COLO829 (cell line): ENCODE data around the gene VAV1.
A peak's percentile ranks its signal among the peaks of the same experiment; 100 is the strongest.
"Not testable (repeated sequence)": the region's sequence is repeated elsewhere in the genome, so short reads cannot be mapped to it uniquely, and the experiment has no call there.

ENCODE experiments used
- DNase-seq: peaks from one replicate; pipeline ENCODE4 v3.0.0; 2012; ENCODE audit warnings: low spot score

VAV1 gene

DNA sequence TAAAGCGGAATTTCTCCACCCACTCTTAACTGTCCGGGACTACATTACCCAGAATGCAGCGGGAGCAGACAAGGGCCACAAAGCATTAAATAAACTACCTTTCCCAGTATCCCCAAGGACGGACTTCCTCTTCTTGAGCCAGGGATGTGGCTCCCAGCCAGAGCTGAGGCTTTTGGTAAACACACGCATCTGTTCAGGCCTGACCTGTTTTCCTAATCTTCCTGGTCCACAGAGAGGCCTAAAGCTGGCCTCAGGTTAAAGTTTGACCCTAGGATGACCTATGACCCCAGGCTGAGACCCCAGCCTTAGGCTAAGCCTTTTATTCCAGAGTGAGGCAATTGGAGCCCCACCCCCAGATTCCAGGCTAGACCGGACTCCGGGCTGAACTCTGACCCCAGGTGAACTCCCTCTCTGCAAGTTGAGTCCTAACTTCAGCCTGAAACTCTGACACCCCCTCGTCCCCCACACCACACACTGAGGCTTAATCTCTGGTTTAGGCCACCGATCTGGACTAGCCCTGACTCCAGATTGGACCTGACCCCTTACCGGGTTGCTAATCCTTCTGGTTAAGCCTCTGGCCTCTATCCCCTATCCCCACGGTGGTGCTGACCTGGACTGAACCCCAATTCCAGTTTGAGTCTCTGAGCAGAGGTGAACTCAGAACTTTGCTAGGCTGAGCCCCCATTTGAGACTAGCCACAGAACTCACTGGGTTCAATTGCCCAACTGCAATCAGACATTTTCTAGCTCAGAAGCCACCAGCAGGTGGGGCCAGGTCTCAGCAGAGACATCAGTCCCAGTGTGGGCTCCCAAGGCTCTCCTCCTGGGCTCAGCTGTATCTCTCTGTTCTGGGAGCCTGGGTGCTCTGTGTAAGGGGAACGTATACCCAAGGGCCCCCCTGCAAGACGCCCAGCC, 34.4 kb upstream of the VAV1 start:
- DNase-seq, result peak; percentile 77

DNA sequence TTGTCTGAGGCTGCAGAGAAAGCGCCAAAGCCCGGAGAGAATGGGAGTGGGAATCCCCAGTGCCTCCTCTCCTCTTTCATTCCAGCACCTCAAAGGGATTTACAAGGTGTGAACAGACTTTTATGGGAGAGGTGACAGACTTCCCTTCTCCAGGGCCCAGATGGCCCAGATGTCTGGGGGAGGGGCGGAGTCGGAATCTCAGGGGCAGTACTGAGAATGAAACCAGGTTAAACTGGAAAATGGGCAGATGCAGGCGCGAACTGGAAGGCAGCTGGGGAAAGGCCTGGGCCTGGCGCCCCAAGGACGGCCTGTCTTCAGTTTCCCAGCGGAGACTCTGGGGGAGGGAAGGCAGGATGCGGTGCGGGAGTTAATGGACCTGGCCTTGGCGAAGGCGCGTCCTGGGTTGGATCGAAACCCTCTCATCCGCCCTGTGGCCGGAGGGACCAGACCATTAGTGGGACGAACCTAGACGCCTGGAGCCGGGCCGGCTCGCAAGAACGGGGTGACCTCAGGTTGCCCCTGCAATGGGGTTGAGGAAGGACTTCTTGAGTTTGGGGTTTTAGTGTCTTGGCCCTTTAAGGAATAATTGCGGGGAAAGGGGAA, 33.6 kb upstream of the VAV1 start:
- no peak for DNase-seq

- DNase-seq, result peak; percentile 93
Measured at GRCh38 chr19:6739390-6739882, 33.1 kb upstream of the VAV1 start, which contains the start of gene TRIP10. TSS of gene TRIP10 (plus strand) at chr19:6739680. CDS start at chr19:6739762, 82 bp downstream.

DNA sequence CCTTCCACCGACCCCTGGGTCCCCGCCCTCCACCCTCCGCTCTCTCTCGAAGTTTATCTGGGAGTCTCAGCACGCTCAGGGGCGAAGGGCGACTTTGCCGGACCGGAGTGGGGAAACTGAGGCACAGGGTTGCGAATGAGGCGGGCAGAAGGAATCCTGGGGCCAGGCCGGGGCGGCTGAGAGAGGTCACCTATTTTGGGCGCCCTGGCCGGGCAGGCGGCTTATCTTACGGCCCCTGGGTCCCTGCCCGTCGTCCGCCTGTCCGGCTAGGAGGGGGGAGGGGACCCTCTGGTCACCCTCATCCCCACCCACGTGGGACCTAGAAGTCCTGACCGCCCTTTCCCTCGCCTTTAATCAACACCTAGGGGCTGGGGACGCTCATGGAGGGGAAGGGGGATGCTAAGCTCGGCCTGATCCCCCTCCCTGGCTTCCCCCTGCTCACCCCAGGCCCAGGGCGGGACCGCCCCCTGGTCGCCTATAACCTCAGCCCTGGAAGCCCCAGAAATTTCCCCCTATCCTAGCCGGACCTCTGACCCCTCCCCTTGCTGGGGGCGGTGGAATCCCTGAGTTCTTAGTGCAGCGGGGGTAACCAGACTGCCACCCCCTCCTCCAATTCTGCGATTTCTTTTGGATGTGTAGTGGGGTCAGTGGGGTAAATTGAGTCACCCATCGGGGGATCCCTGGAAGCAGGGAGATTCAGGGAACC, 32.5 kb upstream of the VAV1 start:
- DNase-seq, result no peak

GRCh38 chr19:6740589-6741343, 31.7 kb upstream of the VAV1 start:
- DNase-seq, result no peak

GRCh38 chr19:6743066-6743465, 29.4 kb upstream of the VAV1 start:
- DNase-seq, result no peak

DNA sequence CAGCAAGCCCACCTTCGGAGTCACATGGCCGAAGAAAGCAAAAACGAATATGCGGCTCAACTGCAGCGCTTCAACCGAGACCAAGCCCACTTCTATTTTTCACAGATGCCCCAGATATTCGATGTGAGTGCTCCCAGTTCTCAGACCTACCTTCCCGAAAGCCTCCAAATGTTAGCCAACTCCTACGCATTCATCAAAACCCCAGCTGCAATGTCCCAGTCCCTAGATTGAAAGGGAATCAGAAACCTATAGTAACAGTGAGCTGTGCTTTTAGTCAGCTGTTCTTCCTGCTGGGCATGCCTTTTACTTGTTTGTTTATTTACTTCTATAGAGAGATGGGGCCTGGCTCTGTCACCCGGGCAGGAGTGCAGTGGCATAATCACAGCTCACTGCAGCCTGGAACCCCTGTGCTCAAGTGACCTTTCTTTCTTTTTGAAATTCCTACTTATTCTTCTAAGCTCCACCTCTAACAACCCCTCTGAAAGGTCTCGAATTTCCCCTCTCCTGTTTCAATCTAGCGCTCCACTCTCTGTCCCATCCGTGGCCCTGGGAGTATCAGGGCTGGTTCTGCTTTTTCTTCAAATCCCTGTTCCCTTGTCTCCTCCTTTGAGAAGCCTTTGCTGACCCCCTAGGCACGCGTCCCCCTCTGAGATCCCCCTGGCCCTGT, 28.7 kb upstream of the VAV1 start:
- DNase-seq, result no peak

GRCh38 chr19:6744381-6745301, 27.9 kb upstream of the VAV1 start:
- no peak for DNase-seq

DNA sequence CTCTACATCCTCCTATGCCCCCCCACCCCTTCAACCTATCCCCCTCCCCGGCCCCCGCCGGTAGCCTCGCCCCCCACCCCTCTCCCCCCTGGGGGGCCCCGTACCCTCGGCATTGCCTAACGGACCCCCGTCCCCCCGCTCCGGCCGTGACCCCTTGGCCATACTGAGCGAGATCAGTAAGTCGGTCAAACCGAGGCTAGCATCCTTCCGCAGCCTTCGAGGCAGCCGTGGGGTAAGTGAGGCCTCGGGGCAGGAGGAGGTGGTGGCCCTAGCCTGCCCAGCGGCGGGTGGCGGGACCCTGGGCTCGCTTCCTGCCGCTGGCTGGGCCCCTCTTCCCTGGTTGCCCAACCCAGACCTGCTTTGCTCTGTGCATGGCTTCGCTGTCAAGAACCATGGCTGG, 26.5 kb upstream of the VAV1 start:
- DNase-seq, result no peak

DNA sequence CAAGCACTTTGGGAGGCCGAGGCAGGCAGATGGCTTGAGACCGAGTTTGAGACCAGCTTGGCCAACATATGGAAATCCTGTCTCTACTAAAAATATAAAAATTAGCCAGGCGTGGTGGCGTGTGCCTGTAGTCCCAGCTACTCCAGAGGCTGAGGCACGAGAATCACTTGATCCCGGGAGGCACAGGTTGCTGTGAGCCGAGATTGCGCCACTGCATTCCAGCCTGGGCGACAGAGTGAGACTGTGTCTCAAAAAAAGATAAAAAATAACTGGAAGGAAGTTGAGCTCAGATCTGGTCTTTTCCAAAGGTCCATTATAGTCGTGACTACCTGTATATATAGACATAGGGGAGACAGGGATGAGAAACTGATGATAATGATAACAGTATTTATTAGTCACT, 24.0 kb upstream of the VAV1 start:
- not testable (repeated sequence) for DNase-seq

- DNase-seq, result no peak
Measured at GRCh38 chr19:6750062-6750461, 22.4 kb upstream of the VAV1 start.

DNA sequence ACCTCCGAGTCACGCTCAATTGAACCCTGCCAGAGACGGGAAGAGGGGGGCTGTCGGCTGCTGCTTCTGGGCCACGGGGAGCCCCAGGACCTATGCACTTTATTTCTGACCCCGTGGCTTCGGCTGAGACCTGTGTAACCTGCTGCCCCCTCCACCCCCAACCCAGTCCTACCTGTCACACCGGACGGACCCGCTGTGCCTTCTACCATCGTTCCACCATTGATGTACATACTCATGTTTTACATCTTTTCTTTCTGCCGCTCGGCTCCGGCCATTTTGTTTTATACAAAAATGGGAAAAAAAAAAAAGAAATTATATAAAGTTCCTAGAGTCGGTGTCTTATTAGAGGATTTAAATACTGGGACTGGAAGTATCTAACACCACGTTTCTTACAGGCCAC, 21.3 kb upstream of the VAV1 start:
- DNase-seq, result no peak

GRCh38 chr19:6752256-6753177, 20.0 kb upstream of the VAV1 start:
- DNase-seq, result no peak

- DNase-seq, result peak; percentile 90
Measured at GRCh38 chr19:6753178-6754031, 19.1 kb upstream of the VAV1 start.

DNA sequence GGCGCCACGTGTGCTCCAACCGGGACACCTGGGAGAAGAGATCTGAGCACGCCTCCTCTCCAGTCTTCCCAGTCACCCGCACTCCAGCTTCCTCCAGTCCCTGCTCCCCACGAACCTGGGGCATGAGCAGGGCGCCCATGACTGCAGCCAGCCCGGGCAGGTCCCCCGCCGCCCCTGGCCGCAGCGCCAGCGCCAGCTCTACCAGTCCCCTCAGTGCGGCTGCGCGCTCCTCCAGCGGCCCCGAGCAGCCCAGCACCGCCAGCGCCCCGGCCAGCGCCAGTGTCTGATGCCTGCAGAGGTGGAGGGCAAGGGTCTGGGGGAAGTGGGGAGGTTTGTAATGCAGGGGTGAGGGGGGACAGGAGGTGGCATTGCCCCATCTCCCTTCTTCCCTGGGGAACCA, 18.4 kb upstream of the VAV1 start:
- DNase-seq, result no peak

- DNase-seq, result no peak
Measured at GRCh38 chr19:6754653-6755463, 17.6 kb upstream of the VAV1 start.

GRCh38 chr19:6760606-6761005, 11.9 kb upstream of the VAV1 start:
- no peak for DNase-seq
